A549 (cell line): ENCODE data around the gene LAPTM5. TPM values are rescaled to one million over a fixed set of nuclear protein-coding genes. Genes with fewer than 3 reads are reported as not detected.

Experiments used
- ATAC-seq, 2 experiments: fragments of 200-7000 bp in 1 of 2; fragments of >200 bp in 1 of 2; cut with Nextera tagmentation in 1 of 2; cut with Tn5 transposase in 1 of 2; 3 replicates each; pipeline versions ENCODE4 v1.8.0 to v1.9.1; 2018 to 2020; ENCODE audit warnings: mild to moderate bottlenecking in 1 of 2, moderate library complexity in 1 of 2
- CTCF ChIA-PET: fragments of 300-600 bp; sonication (Branson Sonifier 250); formaldehyde crosslinking; extraction: SDS; loops from one replicate; lab custom pipeline; 2021; ENCODE audit warnings: antibody characterized with exemption, inconsistent platforms; lab: Yijun Ruan, JAX
- POLR2A ChIA-PET: fragments of 350-600 bp; formaldehyde crosslinking; extraction: SDS; loops from one replicate; lab custom pipeline; 2021; ENCODE audit warnings: antibody characterized with exemption, inconsistent platforms; lab: Yijun Ruan, JAX
- DNase-seq, 2 experiments: peaks; one replicate each; pipeline versions ENCODE4 v3.0.0 to v3.0.0-alpha.2; 2011 to 2016; ENCODE audit warnings: low read depth in 1 of 2, low spot score in 1 of 2
- FAIRE-seq: peaks from 2 replicates; lab custom pipeline; 2011; peaks lifted over from hg19 to GRCh38; lab: Jason Lieb, UNC
- H3K27ac ChIP-seq, 2 experiments: fragments of >200 bp; sonication (Bioruptor Twin); formaldehyde crosslinking; 3 replicates each; pipeline ENCODE4 v1.5.1; 2016 to 2017
- H3K4me1 ChIP-seq: fragments of >200 bp; sonication (Bioruptor Twin); formaldehyde crosslinking; 3 replicates; pipeline ENCODE4 v1.6.1; 2016
- H3K4me2 ChIP-seq: fragments of >200 bp; sonication (Bioruptor Twin); formaldehyde crosslinking; 3 replicates; pipeline ENCODE4 v1.6.1; 2016
- H3K4me3 ChIP-seq: fragments of >200 bp; sonication (Bioruptor Twin); formaldehyde crosslinking; 3 replicates; pipeline ENCODE4 v1.5.1; 2016
- H3K9me3 ChIP-seq: fragments of >200 bp; sonication (Bioruptor Twin); formaldehyde crosslinking; 3 replicates; pipeline ENCODE4 v1.6.1; 2016
- CBX2 ChIP-seq: fragments of 200-600 bp; sonication (generic); IDR thresholded peaks from 2 replicates; pipeline ENCODE4 v1.6.1; 2016; ENCODE audit warnings: low read depth, mild to moderate bottlenecking, borderline replicate concordance
- CHD4 ChIP-seq: fragments of 200-600 bp; sonication (generic); IDR thresholded peaks from 2 replicates; pipeline ENCODE4 v1.6.1; 2016; ENCODE audit warnings: antibody characterized with exemption, mild to moderate bottlenecking, borderline replicate concordance
- CTCF ChIP-seq: fragments of >200 bp; sonication (Bioruptor Twin); formaldehyde crosslinking; IDR thresholded peaks from 3 replicates; pipeline ENCODE4 v1.5.1; 2016
- ESRRA ChIP-seq: fragments of 150-350 bp; IDR thresholded peaks from 2 replicates; pipeline ENCODE4 v1.6.1; 2014; ENCODE audit warnings: mild to moderate bottlenecking, low read length, borderline replicate concordance
- FOSB ChIP-seq: fragments of 250-450 bp; sonication (Bioruptor Pico); IDR thresholded peaks from 2 replicates; pipeline ENCODE4 v1.5.0; 2020; ENCODE audit warnings: mild to moderate bottlenecking, moderate library complexity
- FOXS1 ChIP-seq: fragments of 250-450 bp; sonication (Bioruptor Pico); IDR thresholded peaks from 2 replicates; pipeline ENCODE4 v1.5.0; 2020; ENCODE audit warnings: mild to moderate bottlenecking, moderate library complexity
- HDAC2 ChIP-seq: fragments of 200-600 bp; sonication (generic); IDR thresholded peaks from 2 replicates; pipeline ENCODE4 v1.6.1; 2016
- HOXA7 ChIP-seq: fragments of 250-450 bp; sonication (Bioruptor Pico); IDR thresholded peaks from 2 replicates; pipeline ENCODE4 v1.5.0; 2020; ENCODE audit warnings: mild to moderate bottlenecking, moderate library complexity
- HOXB5 ChIP-seq: fragments of 250-450 bp; sonication (Bioruptor Pico); IDR thresholded peaks from 2 replicates; pipeline ENCODE4 v1.5.0; 2020; ENCODE audit warnings: mild to moderate bottlenecking, moderate library complexity
- JUNB ChIP-seq: fragments of >200 bp; sonication (Bioruptor Twin); formaldehyde crosslinking; IDR thresholded peaks from 2 replicates; pipeline ENCODE4 v1.6.1; 2016
- KDM5A ChIP-seq: fragments of 200-600 bp; sonication (generic); IDR thresholded peaks from 2 replicates; pipeline ENCODE4 v1.6.1; 2016; ENCODE audit warnings: antibody characterized with exemption, mild to moderate bottlenecking
- MAZ ChIP-seq: fragments of 150-350 bp; IDR thresholded peaks from 2 replicates; pipeline ENCODE4 v1.6.1; 2014; ENCODE audit warnings: antibody characterized with exemption, low read depth, low read length, borderline replicate concordance
- NFE2L2 ChIP-seq: fragments of 150-350 bp; conservative IDR thresholded peaks from 2 replicates; pipeline ENCODE4 v1.6.1; 2014; ENCODE audit warnings: low read length
- NPAS2 ChIP-seq: fragments of 250-450 bp; sonication (Bioruptor Pico); IDR thresholded peaks from 2 replicates; pipeline ENCODE4 v1.8.0; 2022; ENCODE audit warnings: mild to moderate bottlenecking, moderate library complexity, borderline replicate concordance
- RCOR1 ChIP-seq: fragments of 150-350 bp; IDR thresholded peaks from 2 replicates; pipeline ENCODE4 v1.6.1; 2014; ENCODE audit warnings: antibody characterized with exemption, low read length, low read depth
- RFX5 ChIP-seq: fragments of 450-650 bp; IDR thresholded peaks from 2 replicates; pipeline ENCODE4 v1.7.1; 2014; ENCODE audit warnings: antibody characterized with exemption, mild to moderate bottlenecking, moderate library complexity
- RNF2 ChIP-seq: fragments of 200-600 bp; sonication (generic); IDR thresholded peaks from 2 replicates; pipeline ENCODE4 v1.6.1; 2016; ENCODE audit warnings: low read depth, mild to moderate bottlenecking, antibody characterized with exemption, moderate library complexity, borderline replicate concordance
- TFCP2L1 ChIP-seq: fragments of 250-450 bp; sonication (Bioruptor Pico); IDR thresholded peaks from 2 replicates; pipeline ENCODE4 v1.5.0; 2021; ENCODE audit warnings: mild to moderate bottlenecking
- TP53 ChIP-seq: fragments of 250-450 bp; sonication (Bioruptor Pico); IDR thresholded peaks from 2 replicates; pipeline ENCODE4 v1.5.0; 2021; ENCODE audit warnings: mild to moderate bottlenecking, moderate library complexity
- ZC3H11A ChIP-seq: fragments of 450-650 bp; IDR thresholded peaks from 2 replicates; pipeline ENCODE4 v1.6.1; 2014; ENCODE audit warnings: antibody characterized with exemption, mild to moderate bottlenecking
- ZSCAN20 ChIP-seq: fragments of 250-450 bp; sonication (Bioruptor Pico); IDR thresholded peaks from 2 replicates; pipeline ENCODE4 v1.8.0; 2022; ENCODE audit warnings: mild to moderate bottlenecking, moderate library complexity
- WGBS: methylation state at CpG from one replicate; pipeline ENCODE4 v1.1.6; 2017; ENCODE audit errors: missing lambda C conversion rate; 5-methylcytosine and 5-hydroxymethylcytosine counted together
- polyA plus RNA-seq, 4 experiments: library from polyadenylated mRNA; depleted of rRNA in 3 of 4; stranded (reverse); fragments of >200 nt; fragmentation: RNase III in 1 of 4; extraction: RNeasy Plus Mini Kit Qiagen cat#74134 plus additional on column Dnase treatment in 1 of 4; gene quantifications; 2 replicates in 3 of 4; 3 replicates in 1 of 4; pipeline ENCODE4 v1.2.3, GENCODE V29; 2011 to 2017
- TF ChIP-seq, protein P1 (sequence below): IDR thresholded peaks from 2 replicates; pipeline ENCODE4 v1.6.1; 2012
- TF ChIP-seq, protein P2 (sequence below): IDR thresholded peaks from 2 replicates; pipeline ENCODE4 v1.6.1; 2012
- TF ChIP-seq, protein P3 (sequence below): IDR thresholded peaks from 2 replicates; pipeline ENCODE4 v1.6.1; 2012; ENCODE audit warnings: low read depth, borderline replicate concordance

The LAPTM5 gene
- polyA plus RNA-seq, 2 of the 4 experiments (the other 2 are of a cell fraction) = 0.06 to 0.22 TPM

GRCh38 chr1:30754684-30755171 is 2.8 kb downstream of the LAPTM5 start:
- ATAC-seq = no peak
- Histone ChIP-seq H3K4me3 (no peak overlapping the region), H3K4me1 (no peaks in the 10 kb centered on the region), H3K27ac (no peak overlapping the region), H3K4me2 (no peak overlapping the region)
- CTCF ChIA-PET = interaction anchor here (0.6 to 1.7 kb wide), 6 partner anchors 16 to 234 kb away, joined by 3 to 7 read pairs (median 4); no protein-coding TSS in a partner anchor
- FAIRE-seq = no peak
- DNase-seq = no peak
- WGBS = 76% methylated on average over 8 of the region's 9 CpGs
- POLR2A ChIA-PET = no interaction called here
- TF ChIP-seq RCOR1 (no peak), CHD4 (no peak), HOXA7 (CRISPR knock-in tag) (no peak), CTCF (no peak), KDM5A (no peak), FOSB (CRISPR knock-in tag) (no peak)
- TF ChIP-seq, protein P1, sequence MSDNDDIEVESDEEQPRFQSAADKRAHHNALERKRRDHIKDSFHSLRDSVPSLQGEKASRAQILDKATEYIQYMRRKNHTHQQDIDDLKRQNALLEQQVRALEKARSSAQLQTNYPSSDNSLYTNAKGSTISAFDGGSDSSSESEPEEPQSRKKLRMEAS = no peak
- TF ChIP-seq, all 56 proteins: peak for 0
- no peaks in the 10 kb centered on the region for H3K9me3 ChIP-seq

GRCh38 chr1:30753660-30754123 is 3.9 kb downstream of the LAPTM5 start:
- no peak for DNase-seq
- Histone ChIP-seq H3K9me3 (no peaks in the 10 kb centered on the region), H3K4me3 (no peak overlapping the region)
- TF ChIP-seq NFE2L2 (no peak), HDAC2 (no peak), CBX2 (no peak), TP53 (CRISPR knock-in tag) (no peak), ZC3H11A (no peak), RCOR1 (no peak), RFX5 (no peak), TFCP2L1 (CRISPR knock-in tag) (no peak), ESRRA (no peak), ZSCAN20 (no peak), HOXB5 (CRISPR knock-in tag) (no peak), JUNB (no peak), FOXS1 (CRISPR knock-in tag) (no peak), RNF2 (no peak), MAZ (no peak), CTCF (no peak), NPAS2 (CRISPR knock-in tag) (no peak), HOXA7 (CRISPR knock-in tag) (no peak)
- TF ChIP-seq, protein P2, sequence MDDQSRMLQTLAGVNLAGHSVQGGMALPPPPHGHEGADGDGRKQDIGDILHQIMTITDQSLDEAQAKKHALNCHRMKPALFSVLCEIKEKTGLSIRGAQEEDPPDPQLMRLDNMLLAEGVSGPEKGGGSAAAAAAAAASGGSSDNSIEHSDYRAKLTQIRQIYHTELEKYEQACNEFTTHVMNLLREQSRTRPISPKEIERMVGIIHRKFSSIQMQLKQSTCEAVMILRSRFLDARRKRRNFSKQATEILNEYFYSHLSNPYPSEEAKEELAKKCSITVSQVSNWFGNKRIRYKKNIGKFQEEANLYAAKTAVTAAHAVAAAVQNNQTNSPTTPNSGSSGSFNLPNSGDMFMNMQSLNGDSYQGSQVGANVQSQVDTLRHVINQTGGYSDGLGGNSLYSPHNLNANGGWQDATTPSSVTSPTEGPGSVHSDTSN = no peak
- TF ChIP-seq, protein P3, sequence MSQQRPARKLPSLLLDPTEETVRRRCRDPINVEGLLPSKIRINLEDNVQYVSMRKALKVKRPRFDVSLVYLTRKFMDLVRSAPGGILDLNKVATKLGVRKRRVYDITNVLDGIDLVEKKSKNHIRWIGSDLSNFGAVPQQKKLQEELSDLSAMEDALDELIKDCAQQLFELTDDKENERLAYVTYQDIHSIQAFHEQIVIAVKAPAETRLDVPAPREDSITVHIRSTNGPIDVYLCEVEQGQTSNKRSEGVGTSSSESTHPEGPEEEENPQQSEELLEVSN = no peak
- TF ChIP-seq, all 56 proteins: peak for 0
- ATAC-seq (no peak), FAIRE-seq (no peak)
- 72% methylated on average over 13 of the region's 13 CpGs for WGBS
- POLR2A ChIA-PET = no interaction called here
- Histone ChIP-seq H3K4me1 (peaks cover 2% of the 10 kb centered on the region; the same call in 1 of the 3 replicates), H3K27ac (no peak overlapping the region), H3K4me2 (no peak overlapping the region)
- CTCF ChIA-PET = interaction anchor here (1.5 kb wide), 1 partner anchor 29 kb away, joined by 7 read pairs; no protein-coding TSS in a partner anchor
